HL-60 (cell line): ENCODE measurements around the gene ADD3.

Experiments
- CTCF ChIP-seq: IDR thresholded peaks from one replicate; pipeline ENCODE4 v1.5.1; 2011; ENCODE audit warnings: low read length, control low read depth, inconsistent platforms; ENCODE audit not compliant: insufficient read depth
- GABPA ChIP-seq: IDR thresholded peaks from 2 replicates; pipeline ENCODE4 v1.6.1; 2012; ENCODE audit warnings: low read depth
- POLR2AphosphoS5 ChIP-seq: IDR thresholded peaks from 2 replicates; pipeline ENCODE4 v1.6.1; 2012; ENCODE audit warnings: low read depth
- REST ChIP-seq: IDR thresholded peaks from 2 replicates; pipeline ENCODE4 v1.6.1; 2012; ENCODE audit warnings: low read depth; ENCODE audit not compliant: insufficient replicate concordance

GRCh38 chr10:110008518-110009339 is 945 bp downstream of the ADD3 start:
- TF ChIP-seq CTCF = no peak
- no peak for TF ChIP-seq REST
- TF ChIP-seq POLR2AphosphoS5 = no peak
- no peak for TF ChIP-seq GABPA
